Bladder microvascular endothelial cell (primary cell): ENCODE results near the gene WNT1. TPM values are rescaled to one million over a fixed set of nuclear protein-coding genes. Genes with fewer than 3 reads are reported as not detected.

Experiments used
- total RNA-seq: library from RNA; depleted of rRNA; stranded (reverse); fragments of >200 nt; gene quantifications from 2 replicates; pipeline ENCODE4 v1.2.3, GENCODE V29; 2014

WNT1 gene
- not detected in 2 replicates for total RNA-seq

DNA sequence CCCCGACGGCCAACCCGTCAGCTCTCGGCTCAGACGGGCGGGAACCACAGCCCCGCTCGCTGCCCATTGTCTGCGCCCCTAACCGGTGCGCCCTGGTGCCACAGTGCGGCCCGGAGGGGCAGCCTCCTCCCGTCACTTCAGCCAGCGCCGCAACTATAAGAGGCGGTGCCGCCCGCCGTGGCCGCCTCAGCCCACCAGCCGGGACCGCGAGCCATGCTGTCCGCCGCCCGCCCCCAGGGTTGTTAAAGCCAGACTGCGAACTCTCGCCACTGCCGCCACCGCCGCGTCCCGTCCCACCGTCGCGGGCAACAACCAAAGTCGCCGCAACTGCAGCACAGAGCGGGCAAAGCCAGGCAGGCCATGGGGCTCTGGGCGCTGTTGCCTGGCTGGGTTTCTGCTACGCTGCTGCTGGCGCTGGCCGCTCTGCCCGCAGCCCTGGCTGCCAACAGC, at the start of gene WNT1:
TSS of gene WNT1 (plus strand) at position 32 of the 450 bp plus-strand sequence. CDS start at position 361, 329 bp downstream.

DNA sequence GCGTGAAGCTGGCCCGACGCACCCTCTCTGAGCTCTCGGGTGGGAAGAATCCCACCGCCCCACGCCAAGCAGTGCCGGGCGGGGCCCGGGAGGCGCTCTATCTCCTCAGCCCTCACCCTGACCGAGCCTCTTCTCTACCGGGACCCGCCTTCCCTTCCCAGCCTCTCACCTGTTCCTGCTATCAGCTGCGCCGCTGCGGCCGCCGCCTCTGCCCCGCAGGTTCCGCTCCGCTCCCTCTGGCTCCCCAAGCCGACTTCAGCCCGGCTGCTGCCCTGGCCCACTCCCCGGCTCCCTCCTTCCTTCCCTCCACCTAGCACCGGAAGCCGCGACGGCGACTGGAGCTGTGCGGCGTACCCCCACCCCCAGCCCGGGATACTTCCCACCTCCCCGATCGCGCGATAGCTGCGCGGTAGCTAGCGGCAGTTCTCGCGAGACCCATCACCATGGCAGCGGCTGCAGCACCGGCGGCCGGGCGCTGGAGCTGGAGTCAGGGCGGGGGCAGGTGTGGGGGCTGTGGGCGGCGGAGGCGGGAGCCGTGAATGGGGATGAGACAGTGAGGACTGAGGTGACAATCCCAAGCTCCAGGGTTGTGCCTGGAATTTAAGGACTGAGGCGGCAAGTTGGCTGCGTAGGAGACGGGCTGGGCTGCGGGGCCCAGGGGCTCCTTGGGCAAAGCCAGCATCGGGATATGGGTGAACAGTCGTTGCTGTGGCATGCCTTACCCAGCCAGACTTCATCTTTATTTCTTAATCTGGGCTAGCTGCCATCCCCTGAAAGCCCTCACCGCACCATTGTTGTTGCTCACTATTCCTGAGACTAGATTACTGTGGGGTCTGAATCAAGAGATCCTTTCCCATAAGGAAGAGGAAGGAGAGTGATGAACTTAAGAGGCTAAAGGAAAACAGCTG, 20.7 kb upstream of the WNT1 start, which contains the start of gene ARF3:
TSS of gene ARF3 (minus strand) at position 347 of the 908 bp plus-strand sequence. CDS start 16,392 bp downstream, outside the sequence.

DNA sequence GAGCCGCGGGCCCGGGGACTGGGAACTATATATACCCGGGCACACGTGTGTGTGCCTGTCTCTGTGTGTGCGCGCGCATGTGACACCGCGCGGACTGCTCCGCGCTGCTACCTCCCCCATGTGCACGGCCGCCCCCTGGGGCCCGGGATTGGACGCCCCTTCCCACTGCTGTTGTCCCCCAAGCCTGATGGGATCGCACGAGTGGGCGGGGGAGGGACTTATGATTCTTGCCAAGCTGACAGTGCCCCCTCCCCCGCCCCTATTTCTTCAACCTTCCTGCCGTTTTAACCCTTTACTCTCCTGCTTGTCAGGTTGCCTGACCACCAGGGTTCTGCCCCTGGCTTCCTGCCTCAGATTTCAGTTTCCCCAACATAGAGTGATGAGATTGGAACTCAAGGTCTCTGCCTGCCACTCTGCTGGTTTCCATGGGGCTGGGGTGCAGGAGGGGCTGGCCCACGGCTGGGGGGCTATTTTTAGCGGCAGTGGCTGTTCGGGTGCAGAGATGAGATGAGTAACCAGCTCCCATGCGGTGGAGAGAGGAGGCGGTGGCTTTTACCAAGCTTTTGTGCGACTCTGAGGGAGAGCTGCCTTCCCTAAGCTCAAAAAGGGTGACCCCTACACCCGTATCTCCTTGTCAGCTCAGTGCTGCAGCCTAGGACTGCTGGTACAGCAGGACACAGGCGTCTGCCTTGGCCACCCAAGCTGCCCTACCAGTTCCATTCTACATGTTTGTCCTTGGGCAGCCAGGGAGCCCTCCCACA, 21.4 kb downstream of the WNT1 start, which contains the start of gene DDN:
TSS of gene DDN (minus strand) at position 5 of the 761 bp plus-strand sequence. CDS start 88 bp downstream, outside the sequence.

DNA sequence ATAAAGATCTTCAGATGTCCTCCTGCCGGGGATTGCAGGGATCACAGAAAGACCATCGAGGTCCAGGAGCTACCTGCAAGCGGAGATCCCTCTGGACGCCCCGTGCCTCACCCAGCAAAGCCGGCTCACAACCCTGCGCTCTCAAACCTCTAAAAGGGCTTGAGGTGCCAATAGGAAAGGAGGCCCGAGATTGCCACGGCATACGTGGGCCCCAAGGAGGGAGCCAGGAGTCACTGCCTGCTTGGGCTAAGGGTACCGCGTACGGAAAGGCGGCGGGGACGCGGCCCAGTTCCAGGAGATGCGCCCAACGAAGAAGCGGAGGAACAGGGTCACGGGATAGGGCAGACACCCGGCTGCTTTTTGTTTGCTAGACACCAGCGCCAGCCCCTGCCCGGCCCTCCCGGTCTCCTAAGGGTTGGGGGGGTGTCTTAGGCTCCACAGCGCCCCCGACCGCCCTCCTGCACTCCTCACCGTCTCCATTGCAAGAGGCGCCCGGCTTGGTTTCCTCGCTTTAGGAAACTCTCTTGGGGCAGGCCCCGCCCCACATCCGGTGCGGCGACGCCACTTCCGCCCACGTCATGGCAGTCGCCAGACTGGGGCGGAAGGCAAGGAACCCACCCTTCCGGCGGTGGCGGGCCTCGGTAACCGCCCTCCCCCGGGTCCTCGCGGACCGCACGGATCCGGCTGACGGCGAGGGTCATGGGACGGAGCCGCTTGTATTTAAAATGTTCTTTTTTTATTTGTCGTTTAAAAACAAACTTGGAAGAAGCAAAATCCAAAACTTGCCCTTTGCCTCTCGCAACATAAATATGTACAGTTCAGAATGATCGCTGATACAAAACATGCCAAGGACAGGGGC, 40.4 kb downstream of the WNT1 start, which contains the start of gene PRKAG1:
TSS of gene PRKAG1 (minus strand) at position 516 of the 859 bp plus-strand sequence. CDS start at position 480, 36 bp downstream.

Other genes starting within 250 kb of the WNT1 start
- gene ADCY6, start 189.2 kb upstream of the WNT1 start, total RNA-seq, result 24.1 and 66.6 TPM in 2 replicates
- 16.0 and 19.8 TPM in 2 replicates for gene CACNB3, start 159.8 kb upstream of the WNT1 start, total RNA-seq
- 84.2 and 143 TPM in 2 replicates for gene DDX23, start 126.2 kb upstream of the WNT1 start, total RNA-seq
- gene RND1, start 112.5 kb upstream of the WNT1 start, total RNA-seq, result 5.5 and 12.0 TPM in 2 replicates
- gene FKBP11, start 52.8 kb upstream of the WNT1 start, total RNA-seq, result 7.9 and 11.6 TPM in 2 replicates
- gene ARF3, start 20.8 kb upstream of the WNT1 start, total RNA-seq, result 26.6 and 52.1 TPM in 2 replicates
- gene WNT10B, start 6.6 kb upstream of the WNT1 start, total RNA-seq, result 0.32 TPM in 1 of 2 replicates, not detected in the other
- gene DDN, start 21.1 kb downstream of the WNT1 start, total RNA-seq, result under 0.01 and 0.13 TPM in 2 replicates
- 34.6 and 38.8 TPM in 2 replicates for gene PRKAG1, start 40.5 kb downstream of the WNT1 start, total RNA-seq
- 33.4 and 120 TPM in 2 replicates for gene KMT2D, start 82.5 kb downstream of the WNT1 start, total RNA-seq
- 1.4 and 2.6 TPM in 2 replicates for gene RHEBL1, start 91.7 kb downstream of the WNT1 start, total RNA-seq
- gene DHH, start 116.5 kb downstream of the WNT1 start, total RNA-seq, result 0.65 and 1.1 TPM in 2 replicates
- gene LMBR1L, start 132.5 kb downstream of the WNT1 start, total RNA-seq, result 85.2 and 85.6 TPM in 2 replicates
- gene TUBA1B, start 153.1 kb downstream of the WNT1 start, total RNA-seq, result 1,335 and 1,512 TPM in 2 replicates
- gene TUBA1A, start 210.8 kb downstream of the WNT1 start, total RNA-seq, result 608 and 1,094 TPM in 2 replicates